C4-2B (cell line): ENCODE results near the gene BNC2.

Source experiments
- ZFX ChIP-seq: fragments of 450-650 bp; IDR thresholded peaks from 2 replicates; pipeline ENCODE4 v1.6.1; 2017
- TF ChIP-seq, protein P1 (sequence below): fragments of 450-650 bp; conservative IDR thresholded peaks from 2 replicates; pipeline ENCODE4 v1.5.1; 2017; ENCODE audit warnings: mild to moderate bottlenecking

DNA sequence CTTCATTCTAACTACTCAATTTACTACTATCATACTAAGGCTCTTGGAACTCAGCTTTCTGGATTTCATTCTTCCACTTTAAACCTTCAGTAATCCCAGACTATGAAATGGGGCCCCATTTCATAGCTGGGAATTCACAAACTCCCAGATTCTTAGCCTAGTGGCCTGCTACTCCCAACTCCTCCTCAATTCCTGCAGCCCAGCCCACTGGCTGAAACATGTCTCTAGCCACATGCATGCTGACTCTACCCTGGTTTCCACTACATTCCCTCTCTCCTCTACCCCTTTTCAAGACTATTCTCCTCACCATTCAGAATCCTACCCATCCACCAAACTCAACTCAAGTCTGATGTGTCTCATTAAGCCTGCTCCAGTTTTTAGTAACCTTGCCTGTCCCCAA lies 370.6 kb downstream of the BNC2 start:
- TF ChIP-seq, protein P1, sequence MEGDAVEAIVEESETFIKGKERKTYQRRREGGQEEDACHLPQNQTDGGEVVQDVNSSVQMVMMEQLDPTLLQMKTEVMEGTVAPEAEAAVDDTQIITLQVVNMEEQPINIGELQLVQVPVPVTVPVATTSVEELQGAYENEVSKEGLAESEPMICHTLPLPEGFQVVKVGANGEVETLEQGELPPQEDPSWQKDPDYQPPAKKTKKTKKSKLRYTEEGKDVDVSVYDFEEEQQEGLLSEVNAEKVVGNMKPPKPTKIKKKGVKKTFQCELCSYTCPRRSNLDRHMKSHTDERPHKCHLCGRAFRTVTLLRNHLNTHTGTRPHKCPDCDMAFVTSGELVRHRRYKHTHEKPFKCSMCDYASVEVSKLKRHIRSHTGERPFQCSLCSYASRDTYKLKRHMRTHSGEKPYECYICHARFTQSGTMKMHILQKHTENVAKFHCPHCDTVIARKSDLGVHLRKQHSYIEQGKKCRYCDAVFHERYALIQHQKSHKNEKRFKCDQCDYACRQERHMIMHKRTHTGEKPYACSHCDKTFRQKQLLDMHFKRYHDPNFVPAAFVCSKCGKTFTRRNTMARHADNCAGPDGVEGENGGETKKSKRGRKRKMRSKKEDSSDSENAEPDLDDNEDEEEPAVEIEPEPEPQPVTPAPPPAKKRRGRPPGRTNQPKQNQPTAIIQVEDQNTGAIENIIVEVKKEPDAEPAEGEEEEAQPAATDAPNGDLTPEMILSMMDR = no peak
- no peak for TF ChIP-seq ZFX
